ENCODE data around the gene POFUT2.

POFUT2 gene

GRCh38 chr21:45262616-45263015 is 25.1 kb downstream of the POFUT2 start:
- DNase-seq (ENCODE audit: low spot score) = no peak

GRCh38 chr21:45262041-45262581 is 25.6 kb downstream of the POFUT2 start:
- no peak for DNase-seq (ENCODE audit: low spot score)

- DNase-seq (ENCODE audit: low spot score) = no peak
Observed at GRCh38 chr21:45261093-45261492, 26.6 kb downstream of the POFUT2 start.

GRCh38 chr21:45260191-45260825 is 27.4 kb downstream of the POFUT2 start:
- no peak for DNase-seq (ENCODE audit: low spot score)

GRCh38 chr21:45259206-45259840 is 28.4 kb downstream of the POFUT2 start:
- no peak for DNase-seq (ENCODE audit: low spot score)

- DNase-seq (ENCODE audit: low spot score) = peak; percentile 46
Observed at GRCh38 chr21:45258466-45258865, 29.2 kb downstream of the POFUT2 start.

GRCh38 chr21:45257673-45258341 is 29.9 kb downstream of the POFUT2 start:
- DNase-seq (ENCODE audit: low spot score) = no peak

GRCh38 chr21:45256912-45257672 is 30.6 kb downstream of the POFUT2 start:
- no peak for DNase-seq (ENCODE audit: low spot score)

- DNase-seq (ENCODE audit: low spot score) = no peak
Observed at GRCh38 chr21:45256021-45256911, 31.4 kb downstream of the POFUT2 start.

GRCh38 chr21:45255381-45256020 is 32.2 kb downstream of the POFUT2 start:
- DNase-seq (ENCODE audit: low spot score) = peak; percentile 59

- DNase-seq (ENCODE audit: low spot score) = no peak
Observed at GRCh38 chr21:45254460-45254930, 33.2 kb downstream of the POFUT2 start.

GRCh38 chr21:45253633-45254459 is 33.8 kb downstream of the POFUT2 start:
- no peak for DNase-seq (ENCODE audit: low spot score)

- DNase-seq (ENCODE audit: low spot score) = no peak
Observed at GRCh38 chr21:45253180-45253579, 34.5 kb downstream of the POFUT2 start.

- DNase-seq (ENCODE audit: low spot score) = no peak
Observed at GRCh38 chr21:45252448-45252925, 35.2 kb downstream of the POFUT2 start.

- no peak for DNase-seq (ENCODE audit: low spot score)
Observed at GRCh38 chr21:45251635-45252447, 35.9 kb downstream of the POFUT2 start.

GRCh38 chr21:45250914-45251634 is 36.6 kb downstream of the POFUT2 start:
- DNase-seq (ENCODE audit: low spot score) = no peak

- no peak for DNase-seq (ENCODE audit: low spot score)
Observed at GRCh38 chr21:45250272-45250671, 37.4 kb downstream of the POFUT2 start.

GRCh38 chr21:45249626-45250025 is 38.1 kb downstream of the POFUT2 start:
- DNase-seq (ENCODE audit: low spot score) = no peak

Data from HuH-7.5 (cell line).